HepG2 (cell line): ENCODE data around the gene NBPF3. TPM values are rescaled to one million over a fixed set of nuclear protein-coding genes. Genes with fewer than 3 reads are reported as not detected.
A peak's percentile ranks its signal among the peaks of the same experiment; 100 is the strongest.

Experiments used
- ADNP ChIP-seq: sonication (generic); formaldehyde crosslinking; IDR thresholded peaks from 2 replicates; pipeline ENCODE4 v1.4.0; 2020; ENCODE audit warnings: missing genetic modification reagents
- ERF ChIP-seq: IDR thresholded peaks from 2 replicates; pipeline ENCODE4 v1.6.1; 2018; ENCODE audit warnings: missing biosample characterization, missing genetic modification reagents
- GABPA ChIP-seq, 2 experiments: IDR thresholded peaks; 2 replicates each; pipeline ENCODE4 v1.6.1; 2011 to 2016; ENCODE audit warnings: low read depth in 2 of 2, low read length in 1 of 2, missing biosample characterization in 1 of 2, missing genetic modification characterization in 1 of 2
- JARID2 ChIP-seq: sonication (generic); formaldehyde crosslinking; IDR thresholded peaks from 2 replicates; pipeline ENCODE4 v1.8.1; 2023; ENCODE audit warnings: missing genetic modification reagents, inconsistent platforms; ENCODE audit not compliant: insufficient replicate concordance
- KAT7 ChIP-seq: IDR thresholded peaks from 2 replicates; pipeline ENCODE4 v1.6.1; 2018; ENCODE audit warnings: borderline replicate concordance, missing compliant biosample characterization
- REPIN1 ChIP-seq: sonication (generic); formaldehyde crosslinking; IDR thresholded peaks from 2 replicates; pipeline ENCODE4 v1.8.0; 2022; ENCODE audit warnings: missing genetic modification reagents, low read depth, mild to moderate bottlenecking, borderline replicate concordance
- SMAD9 ChIP-seq: sonication (generic); formaldehyde crosslinking; IDR thresholded peaks from 2 replicates; pipeline ENCODE4 v1.5.1; 2020; ENCODE audit warnings: mild to moderate bottlenecking, missing genetic modification reagents
- TARDBP ChIP-seq: sonication (generic); formaldehyde crosslinking; IDR thresholded peaks from 2 replicates; pipeline ENCODE4 v1.8.0; 2022; ENCODE audit warnings: mild to moderate bottlenecking, missing genetic modification reagents
- XBP1 ChIP-seq: sonication (generic); formaldehyde crosslinking; IDR thresholded peaks from 2 replicates; pipeline ENCODE4 v1.5.0; 2020; ENCODE audit warnings: missing genetic modification reagents
- ZNF292 ChIP-seq: sonication (generic); formaldehyde crosslinking; IDR thresholded peaks from 2 replicates; pipeline ENCODE4 v1.8.1; 2022; ENCODE audit warnings: mild to moderate bottlenecking, low read depth, missing genetic modification reagents, borderline replicate concordance
- ZNF30 ChIP-seq: sonication (generic); formaldehyde crosslinking; IDR thresholded peaks from 2 replicates; pipeline ENCODE4 v1.5.0; 2020; ENCODE audit warnings: mild to moderate bottlenecking, missing genetic modification reagents
- ZNF557 ChIP-seq: sonication (generic); formaldehyde crosslinking; IDR thresholded peaks from 2 replicates; pipeline ENCODE4 v1.4.0; 2020; ENCODE audit warnings: missing genetic modification reagents
- ZNF567 ChIP-seq: sonication (generic); formaldehyde crosslinking; IDR thresholded peaks from 2 replicates; pipeline ENCODE4 v1.8.1; 2023; ENCODE audit warnings: mild to moderate bottlenecking, missing genetic modification reagents, borderline replicate concordance
- ZNF839 ChIP-seq: sonication (generic); formaldehyde crosslinking; IDR thresholded peaks from 2 replicates; pipeline ENCODE4 v1.4.0; 2020; ENCODE audit warnings: missing genetic modification reagents, mild to moderate bottlenecking, borderline replicate concordance
- polyA plus RNA-seq, 8 experiments: library from polyadenylated mRNA; depleted of rRNA in 3 of 8; stranded (reverse) in 7 of 8; unstranded in 1 of 8; fragments of >200 nt; fragmentation: Illumina TruSeq in 4 of 8; extraction: Trizol in 4 of 8; gene quantifications; 2 replicates each; pipeline versions ENCODE4 v1.2.1 to v1.2.3, GENCODE V29; 2011 to 2016; ENCODE audit warnings: low read depth in 4 of 8, missing spikeins in 1 of 8, mixed read lengths in 1 of 8; ENCODE audit not compliant: insufficient read depth in 1 of 8
- total RNA-seq, 5 experiments: library from RNA; depleted of rRNA; stranded (reverse); fragments of >200 nt; fragmentation: Illumina TruSeq; extraction: Trizol; gene quantifications; 2 replicates each; pipeline ENCODE4 v1.2.3, GENCODE V29; 2016; ENCODE audit warnings: low read depth in 1 of 5
- TF ChIP-seq, protein P1 (sequence below): sonication (generic); formaldehyde crosslinking; IDR thresholded peaks from 2 replicates; pipeline ENCODE4 v1.9.0; 2021; ENCODE audit warnings: mild to moderate bottlenecking, missing genetic modification reagents
- TF ChIP-seq, protein P2 (sequence below): sonication (generic); formaldehyde crosslinking; IDR thresholded peaks from 2 replicates; pipeline ENCODE4 v1.8.1; 2023; ENCODE audit warnings: missing genetic modification reagents, mild to moderate bottlenecking, borderline replicate concordance
- TF ChIP-seq, protein P3 (sequence below): sonication (generic); formaldehyde crosslinking; conservative IDR thresholded peaks from 2 replicates; pipeline ENCODE4 v1.4.0; 2020; ENCODE audit warnings: missing genetic modification reagents

NBPF3 gene
- total and polyA plus RNA-seq, 2 of the 13 experiments (the other 11 are each of a cell fraction or from before 2014, with no cell fraction given) = 3.5 to 4.9 TPM

DNA sequence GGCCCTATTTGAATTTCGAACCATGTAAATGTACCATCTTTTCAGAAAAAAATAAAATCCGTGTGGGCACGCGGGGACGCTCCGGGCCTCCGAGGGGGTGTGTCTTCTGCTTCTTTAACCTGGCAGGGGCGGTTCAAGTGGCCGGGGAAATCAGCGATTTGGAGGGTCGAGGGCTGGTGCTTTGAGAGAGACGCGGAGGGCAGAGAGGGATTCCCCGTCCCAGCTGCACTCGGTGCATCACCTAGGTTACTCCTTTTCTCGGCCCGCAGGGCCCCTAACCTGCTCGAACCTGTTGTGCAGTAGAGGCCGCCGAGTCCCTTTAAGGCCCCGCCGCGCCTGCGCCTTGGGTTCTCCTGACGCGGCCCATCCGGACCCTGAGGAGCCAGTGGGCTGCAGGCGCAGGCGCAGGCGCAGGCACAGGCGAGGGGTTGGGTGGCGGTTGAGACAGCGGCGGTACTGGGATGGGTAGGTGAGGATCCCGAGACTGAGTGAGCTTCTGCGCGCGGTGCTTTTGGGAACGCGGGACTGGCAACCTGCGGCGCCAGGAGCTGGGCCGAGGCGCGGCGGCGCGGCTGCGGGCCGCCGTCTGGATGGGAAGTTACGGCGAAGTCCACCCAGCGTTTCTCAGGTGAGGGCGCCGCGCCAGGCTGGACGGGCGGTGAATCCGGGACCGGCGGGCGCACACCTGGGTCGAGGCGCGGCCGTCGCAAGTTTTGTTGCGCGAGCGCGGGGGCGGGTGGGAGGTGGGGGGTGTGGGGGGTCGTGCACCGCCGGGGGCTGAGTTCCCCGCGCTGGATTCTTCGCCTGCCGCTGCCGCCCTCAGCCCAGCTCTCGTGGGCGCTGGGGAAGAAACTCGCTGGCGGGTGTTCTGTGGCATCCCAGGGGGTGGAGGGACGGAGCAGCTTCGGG is at the start of gene NBPF3 (continued):
- TF ChIP-seq, protein P1, sequence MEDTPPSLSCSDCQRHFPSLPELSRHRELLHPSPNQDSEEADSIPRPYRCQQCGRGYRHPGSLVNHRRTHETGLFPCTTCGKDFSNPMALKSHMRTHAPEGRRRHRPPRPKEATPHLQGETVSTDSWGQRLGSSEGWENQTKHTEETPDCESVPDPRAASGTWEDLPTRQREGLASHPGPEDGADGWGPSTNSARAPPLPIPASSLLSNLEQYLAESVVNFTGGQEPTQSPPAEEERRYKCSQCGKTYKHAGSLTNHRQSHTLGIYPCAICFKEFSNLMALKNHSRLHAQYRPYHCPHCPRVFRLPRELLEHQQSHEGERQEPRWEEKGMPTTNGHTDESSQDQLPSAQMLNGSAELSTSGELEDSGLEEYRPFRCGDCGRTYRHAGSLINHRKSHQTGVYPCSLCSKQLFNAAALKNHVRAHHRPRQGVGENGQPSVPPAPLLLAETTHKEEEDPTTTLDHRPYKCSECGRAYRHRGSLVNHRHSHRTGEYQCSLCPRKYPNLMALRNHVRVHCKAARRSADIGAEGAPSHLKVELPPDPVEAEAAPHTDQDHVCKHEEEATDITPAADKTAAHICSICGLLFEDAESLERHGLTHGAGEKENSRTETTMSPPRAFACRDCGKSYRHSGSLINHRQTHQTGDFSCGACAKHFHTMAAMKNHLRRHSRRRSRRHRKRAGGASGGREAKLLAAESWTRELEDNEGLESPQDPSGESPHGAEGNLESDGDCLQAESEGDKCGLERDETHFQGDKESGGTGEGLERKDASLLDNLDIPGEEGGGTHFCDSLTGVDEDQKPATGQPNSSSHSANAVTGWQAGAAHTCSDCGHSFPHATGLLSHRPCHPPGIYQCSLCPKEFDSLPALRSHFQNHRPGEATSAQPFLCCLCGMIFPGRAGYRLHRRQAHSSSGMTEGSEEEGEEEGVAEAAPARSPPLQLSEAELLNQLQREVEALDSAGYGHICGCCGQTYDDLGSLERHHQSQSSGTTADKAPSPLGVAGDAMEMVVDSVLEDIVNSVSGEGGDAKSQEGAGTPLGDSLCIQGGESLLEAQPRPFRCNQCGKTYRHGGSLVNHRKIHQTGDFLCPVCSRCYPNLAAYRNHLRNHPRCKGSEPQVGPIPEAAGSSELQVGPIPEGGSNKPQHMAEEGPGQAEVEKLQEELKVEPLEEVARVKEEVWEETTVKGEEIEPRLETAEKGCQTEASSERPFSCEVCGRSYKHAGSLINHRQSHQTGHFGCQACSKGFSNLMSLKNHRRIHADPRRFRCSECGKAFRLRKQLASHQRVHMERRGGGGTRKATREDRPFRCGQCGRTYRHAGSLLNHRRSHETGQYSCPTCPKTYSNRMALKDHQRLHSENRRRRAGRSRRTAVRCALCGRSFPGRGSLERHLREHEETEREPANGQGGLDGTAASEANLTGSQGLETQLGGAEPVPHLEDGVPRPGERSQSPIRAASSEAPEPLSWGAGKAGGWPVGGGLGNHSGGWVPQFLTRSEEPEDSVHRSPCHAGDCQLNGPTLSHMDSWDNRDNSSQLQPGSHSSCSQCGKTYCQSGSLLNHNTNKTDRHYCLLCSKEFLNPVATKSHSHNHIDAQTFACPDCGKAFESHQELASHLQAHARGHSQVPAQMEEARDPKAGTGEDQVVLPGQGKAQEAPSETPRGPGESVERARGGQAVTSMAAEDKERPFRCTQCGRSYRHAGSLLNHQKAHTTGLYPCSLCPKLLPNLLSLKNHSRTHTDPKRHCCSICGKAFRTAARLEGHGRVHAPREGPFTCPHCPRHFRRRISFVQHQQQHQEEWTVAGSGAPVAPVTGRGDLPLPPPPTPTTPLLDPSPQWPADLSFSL (CRISPR knock-in tag) = no peak
- TF ChIP-seq ZNF567 (CRISPR knock-in tag) = no peak
- TF ChIP-seq SMAD9 (CRISPR knock-in tag) = no peak
- TF ChIP-seq ERF = peak; percentile 28; the same call in 1 of the 2 replicates
- no peak for TF ChIP-seq REPIN1 (CRISPR knock-in tag)
- TF ChIP-seq ADNP (CRISPR knock-in tag) = no peak
- TF ChIP-seq ZNF839 (CRISPR knock-in tag) = no peak
- TF ChIP-seq KAT7 (CRISPR knock-in tag) = no peak
- TF ChIP-seq ZNF557 (CRISPR knock-in tag) = 0 out of 2 replicates have a peak, but pooled peaks have one; percentile 22
- TF ChIP-seq XBP1 (CRISPR knock-in tag) = no peak
- TF ChIP-seq ZNF30 (CRISPR knock-in tag) = 0 out of 2 replicates have a peak, but pooled peaks have one; percentile 56
- TF ChIP-seq, protein P2, sequence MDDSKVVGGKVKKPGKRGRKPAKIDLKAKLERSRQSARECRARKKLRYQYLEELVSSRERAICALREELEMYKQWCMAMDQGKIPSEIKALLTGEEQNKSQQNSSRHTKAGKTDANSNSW (CRISPR knock-in tag) = no peak
- TF ChIP-seq, protein P3, sequence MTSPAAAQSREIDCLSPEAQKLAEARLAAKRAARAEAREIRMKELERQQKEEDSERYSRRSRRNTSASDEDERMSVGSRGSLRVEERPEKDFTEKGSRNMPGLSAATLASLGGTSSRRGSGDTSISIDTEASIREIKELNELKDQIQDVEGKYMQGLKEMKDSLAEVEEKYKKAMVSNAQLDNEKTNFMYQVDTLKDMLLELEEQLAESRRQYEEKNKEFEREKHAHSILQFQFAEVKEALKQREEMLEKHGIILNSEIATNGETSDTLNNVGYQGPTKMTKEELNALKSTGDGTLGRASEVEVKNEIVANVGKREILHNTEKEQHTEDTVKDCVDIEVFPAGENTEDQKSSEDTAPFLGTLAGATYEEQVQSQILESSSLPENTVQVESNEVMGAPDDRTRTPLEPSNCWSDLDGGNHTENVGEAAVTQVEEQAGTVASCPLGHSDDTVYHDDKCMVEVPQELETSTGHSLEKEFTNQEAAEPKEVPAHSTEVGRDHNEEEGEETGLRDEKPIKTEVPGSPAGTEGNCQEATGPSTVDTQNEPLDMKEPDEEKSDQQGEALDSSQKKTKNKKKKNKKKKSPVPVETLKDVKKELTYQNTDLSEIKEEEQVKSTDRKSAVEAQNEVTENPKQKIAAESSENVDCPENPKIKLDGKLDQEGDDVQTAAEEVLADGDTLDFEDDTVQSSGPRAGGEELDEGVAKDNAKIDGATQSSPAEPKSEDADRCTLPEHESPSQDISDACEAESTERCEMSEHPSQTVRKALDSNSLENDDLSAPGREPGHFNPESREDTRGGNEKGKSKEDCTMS (CRISPR knock-in tag) = no peak
- no peak for TF ChIP-seq JARID2 (CRISPR knock-in tag)
- no peak for TF ChIP-seq GABPA (IDR thresholded peaks at IDR 0.05; ENCODE audit: low read depth, low read length)
- TF ChIP-seq GABPA (CRISPR knock-in tag; IDR thresholded peaks at IDR 0.05; ENCODE audit: low read depth) = no peak
- TF ChIP-seq ZNF292 (CRISPR knock-in tag) = no peak
- no peak; the same call in 1 of the 2 replicates for TF ChIP-seq TARDBP
